GM21825 (cell line): ENCODE results near the gene USP13.

Experiments
- ATAC-seq: cut with Tn5 transposase; IDR thresholded peaks from one replicate; pipeline ENCODE4 v1.9.1; 2021; ENCODE audit warnings: mild to moderate bottlenecking, moderate library complexity; ENCODE audit not compliant: unreplicated experiment

USP13 gene

DNA sequence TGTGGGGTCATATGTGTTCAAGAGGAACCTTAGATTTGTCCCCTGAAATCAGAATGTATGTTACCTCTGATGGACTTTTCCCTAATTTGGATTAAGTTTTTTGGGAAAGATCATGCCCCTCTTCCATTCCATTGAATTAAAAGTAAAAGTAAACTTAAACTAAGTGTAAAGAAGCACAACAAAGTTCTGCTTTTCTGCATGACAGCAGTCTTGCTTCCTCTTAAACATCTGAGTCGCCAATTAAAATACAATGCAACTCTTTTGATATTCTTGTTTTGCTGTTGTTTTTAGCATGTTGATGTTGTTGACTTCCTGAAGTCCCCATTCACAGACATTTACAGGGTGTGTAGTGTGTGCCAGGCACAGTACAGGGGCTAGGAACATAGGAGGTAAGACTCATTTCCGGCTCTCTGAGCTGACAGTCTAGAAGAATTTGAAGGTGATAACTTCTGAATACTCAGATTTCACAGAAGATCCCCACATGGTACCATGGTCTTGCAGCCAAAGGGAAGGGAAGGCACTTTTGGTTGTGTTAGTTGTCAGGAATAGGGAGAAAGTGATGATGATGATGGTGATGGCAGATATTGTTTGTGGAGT is 45.0 kb downstream of the USP13 start:
- no peak for ATAC-seq

- ATAC-seq, result no peak
These were observed 47.9 kb downstream of the USP13 start for GRCh38 chr3:179700716-179701115.

GRCh38 chr3:179701176-179701827 is 48.5 kb downstream of the USP13 start:
- no peak for ATAC-seq

GRCh38 chr3:179702271-179702947 is 49.6 kb downstream of the USP13 start:
- no peak for ATAC-seq

- ATAC-seq, result no peak
These were observed 51.0 kb downstream of the USP13 start for GRCh38 chr3:179703816-179704215.

DNA sequence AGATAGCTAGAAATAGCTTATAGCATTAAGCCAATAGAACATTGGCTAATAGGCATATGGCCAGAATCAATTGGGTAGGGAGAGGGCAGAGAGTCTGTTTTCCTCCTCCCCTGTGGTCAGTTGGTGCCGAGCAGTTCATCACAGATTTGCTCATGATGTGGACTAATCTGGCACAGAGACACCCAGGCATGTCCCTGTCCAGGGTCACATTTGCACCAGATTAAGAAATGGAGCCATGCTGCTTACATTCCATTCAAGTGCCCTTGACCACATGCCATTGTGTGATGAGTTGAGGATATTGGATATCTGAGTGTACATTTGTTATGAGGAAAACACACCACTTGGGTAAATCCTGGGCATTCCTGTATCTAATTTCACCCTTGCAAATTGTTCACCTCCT is 53.4 kb downstream of the USP13 start:
- no peak for ATAC-seq

DNA sequence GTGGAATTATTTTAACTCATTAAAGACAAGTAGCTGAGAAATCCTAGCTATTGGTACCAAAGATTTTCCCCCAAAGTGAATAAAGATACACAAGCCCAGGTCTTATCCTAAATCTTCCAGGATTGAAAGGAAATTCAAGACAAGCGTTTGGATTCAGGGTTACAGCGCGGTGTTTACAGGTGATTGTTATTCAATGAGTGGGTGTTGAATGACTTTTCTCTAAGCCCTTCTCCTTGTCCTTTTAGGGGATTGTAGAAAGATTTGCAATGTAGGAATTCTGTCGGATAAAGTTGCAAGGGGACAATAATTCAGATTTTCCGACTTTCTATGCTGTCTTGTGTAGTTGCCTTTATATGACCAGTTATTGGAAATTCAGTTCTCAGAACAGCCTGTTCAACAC is 57.2 kb downstream of the USP13 start:
- ATAC-seq, result no peak

DNA sequence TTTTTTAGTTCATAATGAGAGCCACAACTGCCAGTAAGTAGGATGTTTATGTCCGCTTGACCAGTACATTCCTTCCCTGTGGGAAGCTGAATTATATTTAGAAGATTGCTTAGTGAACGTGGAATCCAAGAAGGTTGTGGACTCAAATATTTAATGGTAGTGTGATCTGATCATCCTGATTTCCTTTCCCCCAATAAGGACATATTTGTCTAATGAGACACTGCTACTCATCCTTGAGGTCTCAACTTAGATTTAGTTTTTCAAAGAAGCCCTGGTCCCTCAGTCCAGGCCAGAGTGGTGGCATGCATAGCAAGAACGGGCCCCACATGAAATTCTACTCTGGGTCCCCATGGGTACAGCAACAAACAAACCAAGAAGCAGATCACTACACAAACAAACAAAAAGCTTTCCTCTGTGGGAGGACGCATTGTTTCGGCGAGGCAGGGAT is 60.8 kb downstream of the USP13 start:
- no peak for ATAC-seq

DNA sequence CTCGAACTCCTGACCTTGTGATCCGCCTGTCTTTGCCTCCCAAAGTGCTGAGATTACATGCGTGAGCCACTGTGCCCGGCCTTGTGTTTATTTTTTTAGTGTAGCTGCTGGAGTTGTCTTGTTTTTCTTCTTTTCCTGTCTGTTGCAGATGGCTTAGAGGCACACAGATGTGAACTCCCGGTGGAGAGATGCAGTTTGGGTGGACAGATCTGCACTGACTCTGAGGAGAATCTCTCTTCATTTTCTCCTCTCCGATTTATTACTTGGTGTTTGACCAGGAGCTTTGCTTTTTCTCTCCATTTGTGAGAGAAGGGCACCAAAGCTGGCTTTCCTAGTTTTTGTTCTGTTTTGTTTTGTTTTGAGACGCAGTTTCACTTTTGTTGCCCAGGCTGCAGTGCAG is 62.7 kb downstream of the USP13 start:
- no peak for ATAC-seq

GRCh38 chr3:179716226-179716625 is 63.4 kb downstream of the USP13 start:
- ATAC-seq, result no peak

- ATAC-seq, result no peak
These were observed 64.0 kb downstream of the USP13 start for GRCh38 chr3:179716811-179717210.

GRCh38 chr3:179717219-179717618 is 64.4 kb downstream of the USP13 start:
- no peak for ATAC-seq

GRCh38 chr3:179719048-179719734 is 66.4 kb downstream of the USP13 start:
- ATAC-seq, result no peak

DNA sequence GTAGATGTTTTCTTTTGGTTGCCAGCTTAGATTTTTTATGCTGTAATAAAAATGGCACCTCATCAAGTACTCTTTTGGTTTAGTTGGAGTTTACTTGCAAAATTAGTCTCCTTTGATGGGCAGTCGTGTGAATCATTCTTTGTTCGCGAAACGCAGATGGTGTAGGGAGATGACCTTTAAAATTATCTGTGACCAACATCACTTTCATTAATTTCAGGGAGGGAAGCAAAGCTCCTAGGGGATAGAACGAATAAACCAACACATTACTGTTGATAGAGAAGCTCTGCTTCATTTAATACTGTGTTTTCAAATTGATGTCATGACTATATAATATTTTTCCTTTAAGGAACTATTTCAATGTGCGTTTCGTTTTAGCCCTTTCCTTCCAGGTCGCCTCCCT is 67.4 kb downstream of the USP13 start:
- ATAC-seq, result no peak

DNA sequence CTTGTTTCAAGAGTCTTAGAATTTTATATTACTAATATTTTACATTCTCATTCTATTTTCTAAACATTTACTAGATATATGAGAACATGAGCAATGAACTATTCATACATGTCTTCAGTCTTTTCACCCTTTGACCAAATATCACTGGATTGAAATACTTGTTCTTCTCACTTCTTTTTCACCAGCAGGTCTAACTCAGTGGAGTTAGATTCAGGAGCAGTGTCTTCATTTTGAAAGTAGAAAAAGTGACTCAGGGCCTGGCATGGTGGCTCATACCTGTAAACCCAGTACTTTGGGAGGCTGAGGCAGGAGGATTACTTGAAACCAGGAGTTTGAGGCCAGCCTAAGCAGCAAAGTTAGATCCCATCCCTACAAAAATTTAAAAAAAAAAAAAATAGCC is 70.8 kb downstream of the USP13 start:
- no peak for ATAC-seq

DNA sequence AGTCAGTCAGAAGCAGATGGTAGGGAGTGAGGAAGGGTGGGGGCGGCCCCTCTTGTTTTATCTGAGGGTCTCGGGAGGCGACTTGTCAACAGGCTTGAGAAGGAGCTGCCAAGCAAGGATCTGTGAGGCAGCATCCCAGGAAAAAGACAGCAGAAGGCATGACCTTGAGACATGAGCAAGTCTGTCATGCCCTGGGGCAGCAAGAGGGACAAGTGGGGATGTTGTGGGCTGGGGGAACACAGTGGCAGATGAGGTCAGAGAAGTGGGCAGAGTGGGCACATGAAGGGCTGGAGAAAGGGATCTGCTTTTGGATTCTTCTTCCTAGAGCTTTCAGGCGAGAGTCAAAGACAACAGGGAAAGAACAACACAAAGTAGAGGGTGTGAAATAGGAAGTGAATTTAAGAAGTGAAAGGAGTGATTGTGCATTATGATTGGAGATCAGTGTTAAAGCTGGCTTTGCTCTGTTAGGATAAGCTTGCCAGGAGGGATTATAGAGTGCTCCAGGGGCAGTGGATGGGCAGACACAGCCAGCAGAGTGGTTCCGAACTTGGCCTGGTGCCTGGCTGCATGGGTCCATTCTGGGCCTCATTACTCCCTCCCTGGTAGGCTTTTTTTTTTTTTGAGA is 73.3 kb downstream of the USP13 start:
- no peak for ATAC-seq

GRCh38 chr3:179729086-179729485 is 76.2 kb downstream of the USP13 start:
- ATAC-seq, result no peak

- ATAC-seq, result no peak
These were observed 77.1 kb downstream of the USP13 start for GRCh38 chr3:179729981-179730380.

- ATAC-seq, result no peak
These were observed 77.7 kb downstream of the USP13 start for GRCh38 chr3:179730506-179730905.

DNA sequence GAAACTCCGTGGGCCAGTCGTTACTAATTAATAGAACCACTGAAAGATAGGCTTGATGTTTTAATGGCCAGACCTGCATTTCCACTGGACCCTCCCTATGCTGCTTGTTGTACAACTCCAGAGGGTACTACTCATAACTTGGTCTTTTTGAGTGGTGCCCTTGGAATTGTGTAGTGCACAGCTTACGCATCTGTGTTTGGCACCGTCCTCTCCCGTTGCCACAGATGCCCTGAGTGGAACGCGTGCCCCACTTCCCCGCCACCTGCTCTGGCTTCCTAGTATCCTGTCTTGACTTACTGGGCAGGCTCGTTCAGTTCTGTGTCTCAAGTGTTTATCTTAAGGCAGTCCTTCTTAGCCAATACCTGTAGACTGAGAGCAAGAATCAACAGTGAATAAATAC is 78.7 kb downstream of the USP13 start:
- ATAC-seq, result no peak

GRCh38 chr3:179732661-179733348 is 80.0 kb downstream of the USP13 start:
- no peak for ATAC-seq
